Stimulated activated naive CD4-positive, alpha-beta T cell treated with Interleukin-2 at 50 U/mL for 16 hours (primary cell): Measurements from ENCODE around the gene MPHOSPH8.

Experiments
- DNase-seq: peaks from one replicate; lab custom pipeline; 2025; lab: John Stamatoyannopoulos, UW

The MPHOSPH8 gene, protein sequence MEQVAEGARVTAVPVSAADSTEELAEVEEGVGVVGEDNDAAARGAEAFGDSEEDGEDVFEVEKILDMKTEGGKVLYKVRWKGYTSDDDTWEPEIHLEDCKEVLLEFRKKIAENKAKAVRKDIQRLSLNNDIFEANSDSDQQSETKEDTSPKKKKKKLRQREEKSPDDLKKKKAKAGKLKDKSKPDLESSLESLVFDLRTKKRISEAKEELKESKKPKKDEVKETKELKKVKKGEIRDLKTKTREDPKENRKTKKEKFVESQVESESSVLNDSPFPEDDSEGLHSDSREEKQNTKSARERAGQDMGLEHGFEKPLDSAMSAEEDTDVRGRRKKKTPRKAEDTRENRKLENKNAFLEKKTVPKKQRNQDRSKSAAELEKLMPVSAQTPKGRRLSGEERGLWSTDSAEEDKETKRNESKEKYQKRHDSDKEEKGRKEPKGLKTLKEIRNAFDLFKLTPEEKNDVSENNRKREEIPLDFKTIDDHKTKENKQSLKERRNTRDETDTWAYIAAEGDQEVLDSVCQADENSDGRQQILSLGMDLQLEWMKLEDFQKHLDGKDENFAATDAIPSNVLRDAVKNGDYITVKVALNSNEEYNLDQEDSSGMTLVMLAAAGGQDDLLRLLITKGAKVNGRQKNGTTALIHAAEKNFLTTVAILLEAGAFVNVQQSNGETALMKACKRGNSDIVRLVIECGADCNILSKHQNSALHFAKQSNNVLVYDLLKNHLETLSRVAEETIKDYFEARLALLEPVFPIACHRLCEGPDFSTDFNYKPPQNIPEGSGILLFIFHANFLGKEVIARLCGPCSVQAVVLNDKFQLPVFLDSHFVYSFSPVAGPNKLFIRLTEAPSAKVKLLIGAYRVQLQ

DNA sequence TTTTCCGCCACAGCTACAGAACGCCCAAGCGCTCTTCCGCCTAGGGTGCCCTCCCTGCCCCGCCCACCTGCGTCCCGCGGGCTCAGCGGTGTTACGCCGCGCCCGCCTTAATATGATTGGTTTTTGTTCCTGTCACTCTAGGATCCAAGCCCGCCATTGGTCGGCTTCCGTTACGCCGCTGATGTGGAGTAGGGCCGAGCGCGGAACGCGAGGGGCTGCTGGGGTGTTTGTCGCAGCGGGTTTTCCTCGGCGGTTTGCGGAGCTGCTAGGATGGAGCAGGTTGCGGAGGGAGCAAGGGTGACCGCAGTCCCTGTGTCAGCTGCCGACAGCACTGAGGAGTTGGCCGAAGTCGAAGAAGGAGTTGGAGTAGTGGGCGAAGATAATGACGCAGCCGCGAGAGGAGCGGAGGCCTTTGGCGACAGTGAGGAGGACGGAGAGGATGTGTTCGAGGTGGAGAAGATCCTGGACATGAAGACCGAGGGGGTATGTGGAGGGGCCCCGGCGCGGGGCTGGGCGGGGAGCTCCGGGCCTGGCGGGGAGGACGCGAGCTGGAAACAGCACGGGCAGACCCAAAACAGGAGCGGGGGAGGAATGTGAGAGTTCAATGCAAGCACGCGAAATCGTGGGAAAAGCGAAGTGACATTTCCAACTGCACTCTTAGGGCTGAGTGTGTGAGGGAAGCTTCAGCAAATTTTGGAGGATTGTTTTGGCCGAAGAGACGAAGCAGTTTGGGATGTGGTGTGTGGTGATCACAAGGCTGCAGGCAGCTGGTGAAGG lies at the start of gene MPHOSPH8:
MPHOSPH8 (plus strand) TSS at position 181 of the 777 bp plus-strand sequence; CDS start at position 271, 90 bp downstream.
- peak; percentile 93 for DNase-seq

DNA sequence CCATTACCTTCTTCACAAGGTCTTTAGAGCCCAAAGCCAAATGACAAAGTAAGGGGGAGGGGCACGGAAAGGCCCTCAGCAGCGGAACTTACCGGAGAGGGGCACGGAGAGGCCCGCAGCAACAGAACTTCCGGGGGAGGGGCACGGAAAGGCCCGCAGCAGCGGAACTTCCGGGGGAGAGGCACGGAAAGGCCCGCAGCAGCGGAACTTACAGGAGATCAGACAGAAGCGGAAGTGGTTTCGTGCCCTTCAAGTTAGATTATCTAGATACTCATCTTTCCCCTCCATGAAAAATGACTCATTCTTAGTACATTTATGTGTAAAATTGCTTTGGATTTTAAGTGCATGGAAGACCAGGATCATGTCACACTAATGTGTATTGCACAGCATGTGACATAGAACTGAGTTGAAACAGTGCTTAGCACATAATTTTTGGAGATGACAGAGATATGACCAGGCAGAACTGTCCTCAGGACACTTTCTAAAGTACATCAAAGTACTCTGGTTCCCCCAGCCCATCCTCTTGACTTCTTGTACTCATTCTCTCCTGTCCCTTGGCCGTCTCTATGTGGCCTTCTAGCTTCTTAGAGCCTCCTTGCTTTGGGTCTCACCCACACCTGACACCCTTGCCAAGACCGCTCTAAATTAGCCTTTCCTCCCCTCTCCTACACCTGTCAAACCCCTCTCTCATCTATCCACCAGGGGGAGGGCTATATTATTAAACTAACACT lies 46.4 kb upstream of the MPHOSPH8 start:
- peak; percentile 79 for DNase-seq

DNA sequence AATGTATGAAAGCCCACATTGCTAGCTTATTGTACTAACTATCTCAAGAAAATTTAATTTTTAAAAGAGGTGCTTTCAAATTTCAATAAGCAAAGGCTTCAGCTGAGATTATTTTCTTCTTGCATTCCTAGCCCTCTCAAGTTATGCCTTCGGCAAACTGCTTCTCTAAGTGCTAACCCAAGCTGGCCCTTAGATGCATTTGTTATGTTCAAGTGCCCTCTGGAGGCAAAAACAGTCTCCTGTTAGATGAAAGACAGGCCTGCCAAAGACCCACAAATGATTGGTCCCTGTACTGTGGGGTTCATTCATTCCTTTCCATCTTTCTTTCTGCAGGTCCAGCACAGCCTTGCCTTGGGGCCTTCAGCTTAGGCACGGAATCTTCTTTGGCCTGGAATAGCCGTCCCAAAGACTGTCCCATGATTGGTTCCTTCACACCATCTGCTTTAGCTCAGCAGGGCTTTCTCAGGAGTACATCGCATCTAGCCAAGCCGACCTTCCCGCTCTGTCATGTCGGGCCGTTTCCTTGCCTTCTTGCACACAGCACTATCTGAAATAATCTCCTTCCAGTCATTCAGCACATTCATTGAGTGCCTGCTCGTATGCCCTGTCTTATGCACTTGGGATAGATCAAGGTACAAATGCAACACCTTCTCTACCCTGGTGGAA lies 45.7 kb upstream of the MPHOSPH8 start:
- no peak for DNase-seq

DNA sequence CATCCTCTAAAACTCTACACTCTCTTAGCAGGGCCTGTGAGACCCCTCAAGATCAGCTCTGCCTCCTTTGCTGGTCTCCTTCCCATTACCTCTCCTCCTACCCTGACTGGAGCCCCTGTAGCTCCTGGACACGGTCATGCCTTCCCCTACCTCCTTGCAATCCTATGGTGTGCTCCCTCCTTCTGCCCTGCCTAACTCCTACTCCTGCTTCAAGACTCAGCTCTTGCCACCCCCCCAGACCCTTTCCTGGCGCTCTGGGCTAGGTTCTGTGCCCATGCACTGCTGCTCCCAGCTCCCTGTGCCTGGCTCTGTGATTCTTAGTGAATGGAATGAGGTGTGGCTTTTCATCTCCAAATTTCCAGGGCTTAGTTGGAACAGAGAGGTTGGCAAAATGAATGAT lies 44.1 kb upstream of the MPHOSPH8 start:
- DNase-seq, result no peak

DNA sequence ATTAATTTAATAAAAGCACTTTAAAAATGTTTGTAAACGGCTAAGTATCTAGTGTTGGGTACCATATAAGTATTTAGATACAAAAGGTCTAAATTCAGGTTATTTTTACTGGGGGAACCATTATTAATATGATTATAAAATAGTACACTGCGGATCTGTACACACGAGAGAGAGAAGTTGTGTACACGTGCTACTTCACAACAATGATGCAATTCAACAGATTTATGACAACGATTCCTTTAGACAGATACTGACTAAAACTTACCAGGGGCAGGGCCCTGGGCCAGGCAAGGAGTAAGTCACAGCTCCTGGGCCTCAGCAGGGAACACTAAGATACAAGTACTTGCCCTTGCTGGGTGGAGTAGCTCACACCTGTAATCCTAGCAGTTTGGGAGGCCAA lies 43.0 kb upstream of the MPHOSPH8 start:
- DNase-seq, result no peak

DNA sequence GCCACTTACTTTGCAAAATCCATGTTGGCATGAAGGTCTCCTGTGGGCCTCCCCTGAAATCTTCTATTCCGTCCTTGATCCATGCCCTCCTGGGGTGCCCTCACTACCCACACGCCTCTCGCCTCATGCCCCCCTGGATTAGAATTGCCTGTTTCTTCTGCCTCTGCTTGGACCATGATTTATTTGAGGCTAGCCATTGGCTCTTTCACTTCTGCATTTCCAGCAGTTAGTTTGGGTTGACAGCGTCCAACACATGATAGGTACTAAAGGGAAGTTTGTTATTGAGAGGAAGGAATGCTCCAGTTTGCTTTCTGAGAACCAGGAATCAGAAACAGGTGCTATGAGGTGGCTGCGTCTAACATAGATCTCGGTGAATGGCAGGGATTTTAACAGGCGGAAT lies 41.6 kb upstream of the MPHOSPH8 start:
- DNase-seq, result no peak

DNA sequence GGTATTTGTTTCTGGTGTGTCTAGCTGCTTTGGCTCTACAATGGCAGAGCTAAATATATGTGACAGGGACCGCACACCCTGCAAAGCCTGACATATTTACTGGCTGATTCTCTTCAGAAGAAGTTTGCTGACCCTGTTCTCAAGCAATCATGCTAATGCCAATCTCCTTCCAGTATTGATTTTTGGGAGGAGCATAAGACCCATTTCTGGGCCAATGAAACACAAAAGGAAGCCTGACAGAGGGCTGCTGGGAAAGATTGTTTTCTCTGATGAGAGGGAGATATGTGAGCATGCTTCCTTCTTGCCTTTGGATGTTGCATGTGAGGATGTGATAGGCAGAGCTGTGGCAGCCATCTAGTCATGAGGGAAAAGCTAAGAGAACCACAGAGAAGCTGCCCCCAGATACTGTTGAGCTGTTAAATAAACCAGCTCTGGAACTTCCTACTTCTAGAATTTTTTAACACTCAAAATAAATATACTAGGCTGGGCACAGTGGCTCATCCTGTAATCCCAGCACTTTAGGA lies 40.7 kb upstream of the MPHOSPH8 start:
- DNase-seq, result no peak

DNA sequence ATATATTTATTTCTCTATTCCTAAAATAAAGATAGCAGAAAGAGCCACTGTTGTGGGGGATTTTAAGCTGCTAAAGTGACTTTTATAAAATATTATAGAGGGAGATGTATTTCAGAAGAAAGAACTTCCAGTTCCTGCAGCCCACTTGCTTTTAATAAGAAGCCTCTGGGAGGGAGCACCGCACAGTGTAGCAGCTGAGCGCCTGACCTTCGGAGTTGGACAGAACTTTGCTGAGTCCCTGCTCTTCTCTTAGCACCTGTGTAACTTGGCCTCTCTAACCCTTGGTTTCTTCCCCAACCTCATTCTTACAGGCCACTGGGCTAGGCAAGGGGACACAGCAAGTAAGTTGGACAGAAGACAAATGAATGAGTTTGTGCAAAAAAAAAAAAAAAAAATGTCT lies 37.4 kb upstream of the MPHOSPH8 start:
- DNase-seq, result no peak

DNA sequence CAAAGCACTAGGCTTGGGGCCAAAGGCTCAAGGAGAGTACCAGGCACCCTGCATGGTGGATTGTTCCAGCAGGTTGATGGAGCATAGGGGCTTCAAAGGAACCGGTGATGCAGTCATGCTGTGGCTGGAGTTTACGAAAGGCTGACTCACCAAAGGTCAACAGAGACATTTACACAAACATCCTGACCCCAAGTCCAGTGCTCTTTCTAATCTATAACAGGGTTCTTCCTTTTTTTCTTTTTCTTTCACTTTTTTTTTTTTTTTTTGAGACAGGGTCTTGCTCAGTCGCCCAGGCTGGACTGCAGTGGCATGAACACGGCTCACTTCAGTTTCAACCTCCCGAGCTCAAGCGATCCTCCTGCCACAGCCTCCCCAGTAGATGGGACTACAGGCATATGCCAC lies 36.5 kb upstream of the MPHOSPH8 start:
- no peak for DNase-seq

DNA sequence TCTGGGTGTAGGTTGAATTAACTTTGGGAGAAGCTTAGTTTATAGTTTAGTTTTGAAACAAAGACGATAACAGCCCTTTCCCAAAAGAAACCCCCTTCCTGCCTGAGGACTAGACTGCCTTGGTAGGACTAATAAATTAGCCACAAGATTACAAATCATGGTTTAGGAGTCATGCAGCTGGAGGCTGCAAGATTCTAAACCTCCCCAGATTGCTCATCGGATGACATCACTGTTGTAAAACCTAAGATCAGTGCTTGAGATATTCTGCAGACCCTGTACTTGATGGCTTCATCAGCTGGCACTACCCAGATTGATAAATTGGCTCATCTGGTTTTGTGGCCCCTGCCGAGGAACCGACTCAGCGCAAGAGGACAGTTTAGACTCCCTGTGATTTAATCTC lies 35.9 kb upstream of the MPHOSPH8 start:
- DNase-seq, result no peak

DNA sequence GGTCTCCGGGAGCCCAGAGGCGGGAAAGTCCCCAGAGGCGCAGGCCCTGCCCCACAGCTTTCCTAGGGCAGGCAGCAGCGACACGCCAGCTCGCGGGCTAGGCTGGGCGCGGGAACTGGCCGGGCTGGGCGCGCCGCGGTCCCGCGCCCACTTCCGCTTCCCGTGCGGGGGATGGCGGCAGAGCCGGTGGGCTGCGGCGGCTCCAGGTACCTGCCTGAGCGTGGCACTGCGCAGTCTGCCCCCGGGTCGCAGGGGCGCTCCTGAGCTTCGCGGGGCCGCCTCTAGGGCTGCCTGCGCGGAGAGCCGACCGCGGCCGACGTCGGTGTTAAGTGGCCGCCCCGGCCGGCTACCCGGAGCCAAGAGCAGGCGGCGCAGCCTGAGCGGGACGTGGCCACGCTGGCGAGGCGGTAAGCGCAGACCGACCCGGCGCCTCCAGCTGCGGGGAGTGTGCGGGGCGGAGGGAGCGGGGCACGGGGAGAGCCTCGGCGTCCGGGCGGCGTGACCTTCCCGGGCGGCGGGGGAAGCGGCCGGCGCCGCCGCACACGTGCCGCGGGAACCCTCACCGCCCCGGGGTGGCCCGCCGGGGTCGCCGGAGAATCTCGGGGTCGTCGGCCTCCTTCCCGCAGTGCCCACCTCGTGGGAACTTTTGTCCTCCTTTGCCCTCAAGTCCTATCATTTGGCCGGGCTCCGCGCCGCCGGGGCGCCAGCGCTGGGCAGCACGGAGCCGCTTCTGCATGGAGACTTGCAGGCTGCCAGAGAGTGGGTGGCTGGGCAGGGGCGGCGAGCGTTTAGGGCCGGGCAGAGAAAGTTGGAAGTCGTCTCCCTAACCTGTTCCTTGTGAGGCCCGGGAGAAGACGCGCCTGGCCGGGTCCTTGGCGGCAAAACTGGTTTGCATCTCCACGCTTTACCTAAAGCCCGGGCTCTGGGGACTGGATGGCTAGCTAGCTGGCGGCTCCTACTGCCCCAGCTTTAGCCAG lies 31.4 kb upstream of the MPHOSPH8 start:
- no peak for DNase-seq

DNA sequence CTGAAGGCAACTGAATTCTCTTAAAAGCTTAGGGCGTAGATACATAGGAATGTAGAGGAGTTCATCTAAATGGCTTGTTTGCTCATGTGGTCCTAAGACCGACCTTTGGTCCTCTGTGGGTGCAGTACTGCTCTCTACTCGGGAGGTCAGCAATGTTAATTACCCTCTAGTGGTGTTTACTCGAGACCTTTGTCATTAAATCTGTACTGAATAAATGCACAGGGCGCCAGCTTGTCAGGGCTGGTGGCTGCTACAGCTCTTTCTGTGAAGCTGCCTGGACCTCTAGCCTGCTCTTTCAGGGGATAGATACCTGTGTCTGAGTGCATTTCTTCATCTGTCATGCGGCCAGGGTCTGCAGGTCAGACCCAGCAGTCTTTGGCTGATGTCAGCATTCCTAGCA lies 29.2 kb upstream of the MPHOSPH8 start:
- no peak for DNase-seq

DNA sequence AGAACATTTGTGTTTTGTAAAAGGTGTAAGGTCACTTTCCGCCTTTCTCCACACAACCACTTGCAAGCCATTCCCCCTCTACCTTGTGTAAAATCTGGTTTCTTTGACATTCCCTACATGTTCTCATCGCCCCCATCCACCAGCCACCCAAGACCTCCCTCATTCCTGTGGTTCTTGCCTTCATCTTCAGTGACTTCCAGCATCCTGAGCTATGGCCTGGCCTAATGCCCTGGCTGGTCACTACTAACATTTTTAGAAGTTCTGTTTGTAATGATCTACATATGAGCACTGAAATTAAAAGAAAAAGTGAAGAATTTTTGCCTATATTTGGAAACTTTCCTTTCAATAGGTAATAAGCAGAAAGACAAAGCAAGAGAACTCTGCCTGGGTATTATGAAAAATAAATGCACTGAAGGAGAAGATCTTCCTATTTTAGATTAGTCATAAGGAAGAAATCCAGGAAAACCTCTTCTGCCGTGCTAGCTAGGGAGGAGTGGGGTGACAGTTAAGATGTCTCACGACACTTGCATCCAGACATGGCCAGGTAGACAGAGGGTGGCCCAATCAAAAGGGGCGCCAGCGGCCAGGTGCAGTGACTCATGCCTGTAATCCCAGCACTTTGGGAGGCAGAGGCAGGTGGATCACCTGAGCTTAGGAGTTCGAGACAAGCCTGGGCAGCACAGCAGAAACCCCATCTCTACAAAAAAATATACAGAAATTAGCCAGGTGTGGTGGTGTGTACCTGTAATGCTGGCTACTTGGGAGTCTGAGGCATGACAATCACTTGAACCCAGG lies 28.1 kb upstream of the MPHOSPH8 start:
- no peak for DNase-seq

DNA sequence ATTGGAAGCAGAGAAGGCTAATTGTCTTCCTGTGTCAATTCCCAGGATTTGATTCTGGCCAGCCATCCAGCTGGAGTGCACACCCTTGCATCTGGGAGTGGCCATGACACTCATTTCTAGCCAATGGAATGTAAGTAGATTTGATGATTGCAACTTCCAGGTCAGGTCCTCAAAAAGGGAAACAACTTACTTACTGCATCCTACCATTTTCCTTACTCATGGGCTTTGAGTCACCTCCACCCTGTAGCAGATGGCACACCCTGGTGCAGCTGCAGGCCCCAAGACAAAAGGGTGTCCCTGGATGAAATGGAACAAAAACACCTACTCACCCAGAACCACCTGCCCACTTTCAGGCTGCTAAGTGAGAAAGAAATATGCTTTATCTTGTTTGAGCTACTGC lies 27.3 kb upstream of the MPHOSPH8 start:
- DNase-seq, result no peak

DNA sequence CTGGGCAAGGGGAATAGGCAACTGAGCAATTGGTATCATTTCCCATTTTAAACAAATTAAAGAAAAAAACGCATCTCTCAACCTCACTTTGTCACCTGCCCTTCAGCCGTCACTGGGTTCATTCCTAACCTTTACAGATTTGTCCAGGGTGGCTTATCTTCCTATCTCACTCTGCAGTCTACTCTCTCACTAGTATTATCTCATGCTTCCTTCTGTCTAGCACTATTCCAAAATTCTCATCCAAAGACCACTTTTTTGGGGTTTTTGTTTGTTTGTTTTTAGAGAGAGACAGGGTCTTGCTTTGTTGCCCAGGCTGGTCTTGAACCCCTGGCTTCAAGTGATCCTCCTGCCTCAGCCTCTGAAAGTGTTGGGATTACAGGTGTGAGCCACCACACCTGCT lies 26.7 kb upstream of the MPHOSPH8 start:
- no peak for DNase-seq

DNA sequence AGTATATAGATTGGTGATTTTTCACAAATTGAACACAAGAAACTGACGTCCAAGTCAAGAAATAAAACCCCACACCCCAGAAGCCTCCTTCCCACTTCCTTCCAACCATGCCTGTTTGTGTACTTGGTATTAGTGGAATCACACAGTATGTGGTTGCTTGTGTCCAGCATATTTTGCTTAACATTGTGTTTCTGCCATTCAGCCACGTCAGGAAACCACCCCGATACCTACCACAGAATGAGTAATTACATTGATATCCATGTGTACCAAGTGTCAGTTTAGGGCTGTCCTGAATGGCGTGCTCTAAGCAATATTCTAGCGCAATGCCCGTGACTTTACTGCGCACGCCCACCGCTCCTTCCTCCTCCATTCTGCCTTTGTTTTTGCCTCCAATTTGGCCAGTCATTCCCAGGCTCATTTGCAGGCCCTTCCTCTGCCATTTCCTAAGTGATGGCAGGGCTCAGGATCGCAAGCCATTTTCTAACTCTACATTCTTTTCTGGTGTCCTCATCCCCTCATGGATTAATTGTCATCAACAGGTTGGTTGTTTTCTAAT lies 25.9 kb upstream of the MPHOSPH8 start:
- no peak for DNase-seq

DNA sequence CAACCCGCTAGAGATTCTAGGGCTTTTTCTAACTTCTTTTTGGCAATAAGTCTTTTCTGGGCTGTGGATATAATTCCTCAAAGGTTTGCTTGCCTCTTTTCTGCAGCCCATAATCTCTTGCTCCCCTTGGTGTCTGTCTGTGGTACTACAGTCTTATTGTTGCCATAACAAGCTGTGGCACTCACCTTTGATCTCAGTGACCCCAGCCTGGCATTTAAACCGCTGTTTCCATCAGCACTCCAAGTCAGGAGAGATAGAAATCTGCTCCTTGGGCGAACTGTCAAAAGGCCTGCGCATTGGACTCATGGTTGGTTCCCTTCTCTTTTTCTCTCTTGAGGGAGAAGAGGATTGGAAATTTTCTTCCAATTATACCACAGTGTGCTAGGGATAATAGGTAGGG lies 14.5 kb upstream of the MPHOSPH8 start:
- no peak for DNase-seq

DNA sequence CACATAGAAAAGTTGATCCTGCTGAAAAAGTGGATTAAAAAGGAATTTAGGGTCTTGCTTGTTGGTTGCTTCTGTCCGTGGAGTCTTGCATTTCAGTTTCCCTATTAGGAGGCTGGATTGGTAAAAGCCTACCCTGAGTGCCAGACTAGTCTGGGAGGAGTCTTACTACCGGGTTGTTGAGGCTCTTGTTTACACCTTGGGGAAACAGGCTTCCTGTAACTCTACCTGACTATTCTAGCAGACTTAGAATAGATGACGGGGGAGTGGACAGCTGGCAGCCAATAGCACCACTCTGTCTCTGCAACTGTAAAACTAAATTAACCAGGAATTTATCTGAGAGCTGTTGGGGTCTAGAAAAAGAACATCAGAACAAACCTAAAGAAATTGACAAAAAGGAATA lies 11.3 kb upstream of the MPHOSPH8 start:
- DNase-seq, result no peak

DNA sequence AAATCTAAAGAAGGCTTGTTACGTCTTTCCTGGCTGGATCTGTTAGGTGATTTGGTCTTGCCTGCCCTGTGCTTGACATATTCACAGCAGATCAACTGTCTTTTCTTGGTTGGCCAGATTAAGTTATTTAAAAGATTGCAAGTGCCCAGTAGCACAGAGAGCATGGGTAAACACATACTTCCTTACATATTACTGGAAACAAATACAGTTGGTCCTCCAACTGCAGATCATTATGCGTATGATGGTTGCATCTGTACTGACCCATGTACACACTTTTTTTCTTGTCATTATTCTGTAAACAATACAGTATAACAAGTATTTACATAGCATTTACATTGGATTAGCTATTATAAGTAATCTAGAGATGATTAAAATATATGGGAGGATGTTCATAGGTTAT lies 9.2 kb upstream of the MPHOSPH8 start:
- DNase-seq, result no peak
